GM12878 (cell line): ENCODE data around the gene GRM7. TPM values are rescaled to one million over a fixed set of nuclear protein-coding genes. Genes with fewer than 3 reads are reported as not detected.
"Not testable (repeated sequence)": the region's sequence is repeated elsewhere in the genome, so short reads cannot be mapped to it uniquely, and the experiment has no call there.

Source experiments
- ATAC-seq: fragments of 200-7000 bp; cut with Tn5 transposase; 3 replicates; pipeline ENCODE4 v1.9.1; 2020; ENCODE audit warnings: mild to moderate bottlenecking, moderate library complexity
- BruUV-seq: library from RNA; stranded (reverse); fragments of 400-500 nt; replicated peaks from 2 replicates; lab custom pipeline; 2021; lab: Mats Ljungman, UMichigan
- CTCF ChIA-PET: fragments of 300-600 bp; sonication (Branson Sonifier 250); formaldehyde crosslinking; extraction: SDS; loops from one replicate; lab custom pipeline; 2021; ENCODE audit warnings: inconsistent platforms; lab: Yijun Ruan, JAX
- POLR2A ChIA-PET: fragments of 350-600 bp; formaldehyde crosslinking; extraction: SDS; loops from one replicate; lab custom pipeline; 2021; ENCODE audit warnings: inconsistent platforms; lab: Charles Lee
- RAD21 ChIA-PET: fragments of 300-600 bp; sonication (Branson Sonifier 250); formaldehyde crosslinking; loops from one replicate; lab custom pipeline; 2023; ENCODE audit warnings: antibody characterized with exemption; ENCODE audit not compliant: unreplicated experiment; lab: Charles Lee
- SMC1A ChIA-PET: fragments of 300-600 bp; sonication (Branson Sonifier 250); formaldehyde crosslinking; loops from one replicate; lab custom pipeline; 2023; ENCODE audit not compliant: unreplicated experiment, uncharacterized antibody; lab: Charles Lee
- DNase-seq: peaks from one replicate; pipeline ENCODE4 v3.0.0-alpha.2; 2011; ENCODE audit warnings: low read depth, low spot score
- FAIRE-seq: peaks from 3 replicates; lab custom pipeline; 2011; peaks lifted over from hg19 to GRCh38; lab: Jason Lieb, UNC
- H2AFZ ChIP-seq: 2 replicates; pipeline ENCODE4 v1.6.0; 2011; ENCODE audit warnings: low read depth, low read length, control low read depth; ENCODE audit not compliant: control insufficient read depth
- H3K27ac ChIP-seq: 2 replicates; pipeline ENCODE4 v1.5.1; 2011; ENCODE audit warnings: control low read depth; ENCODE audit not compliant: control insufficient read depth, insufficient read depth
- H3K27me3 ChIP-seq, 2 experiments: replicated peaks in 1 of 2; 2 replicates each; pipeline versions ENCODE4 v1.6.0 to v1.6.1; 2011; ENCODE audit warnings: low read length in 1 of 2; ENCODE audit not compliant: control insufficient read depth in 2 of 2, insufficient read depth in 2 of 2
- H3K36me3 ChIP-seq, 2 experiments: 2 replicates each; pipeline ENCODE4 v1.5.1; 2011; ENCODE audit warnings: low read length in 1 of 2; ENCODE audit not compliant: control insufficient read depth in 2 of 2, insufficient read depth in 2 of 2
- H3K4me1 ChIP-seq: 2 replicates; pipeline ENCODE4 v1.6.1; 2011; ENCODE audit warnings: mild to moderate bottlenecking, low read length, moderate library complexity, mixed read lengths; ENCODE audit not compliant: control insufficient read depth, insufficient read depth
- H3K4me2 ChIP-seq: 2 replicates; pipeline ENCODE4 v1.6.0; 2011; ENCODE audit warnings: control low read depth; ENCODE audit not compliant: control insufficient read depth, insufficient read depth
- H3K4me3 ChIP-seq: fragments of 200-600 bp; sonication (generic); 2 replicates; pipeline ENCODE4 v1.5.1; 2016
- H3K79me2 ChIP-seq: 2 replicates; pipeline ENCODE4 v1.6.0; 2011; ENCODE audit warnings: low read length; ENCODE audit not compliant: control insufficient read depth, insufficient read depth
- H3K9ac ChIP-seq: 2 replicates; pipeline ENCODE4 v1.8.0; 2011; ENCODE audit warnings: low read length, control low read depth, mixed read lengths; ENCODE audit not compliant: control insufficient read depth, insufficient read depth
- H3K9me3 ChIP-seq: replicated peaks from 3 replicates; pipeline ENCODE4 v1.5.1; 2011; ENCODE audit warnings: mild to moderate bottlenecking, low read length; ENCODE audit not compliant: control insufficient read depth, insufficient read depth
- H4K20me1 ChIP-seq: 2 replicates; pipeline ENCODE4 v1.6.0; 2011; ENCODE audit not compliant: control insufficient read depth, insufficient read depth
- ASH2L ChIP-seq: fragments of 300-600, 200-600 bp; sonication (generic); IDR thresholded peaks from 2 replicates; pipeline ENCODE4 v1.6.1; 2017; ENCODE audit warnings: low read depth, mild to moderate bottlenecking, borderline replicate concordance
- CBX3 ChIP-seq: fragments of 200-600 bp; sonication (generic); IDR thresholded peaks from 2 replicates; pipeline ENCODE4 v1.6.1; 2016; ENCODE audit warnings: low read depth, borderline replicate concordance
- CTCF ChIP-seq, 3 experiments: IDR thresholded peaks in 2 of 3; conservative IDR thresholded peaks in 1 of 3; 2 replicates each; pipeline ENCODE4 v1.5.1; 2011; ENCODE audit warnings: low read depth in 3 of 3, low read length in 3 of 3, mild to moderate bottlenecking in 3 of 3, control low read depth in 2 of 3, moderate library complexity in 2 of 3, inconsistent platforms in 1 of 3, mixed read lengths in 1 of 3; ENCODE audit not compliant: control insufficient read depth in 2 of 3, insufficient read depth in 1 of 3; ENCODE audit errors: extremely low read depth in 1 of 3
- IRF4 ChIP-seq: IDR thresholded peaks from 2 replicates; pipeline ENCODE4 v1.6.1; 2011; ENCODE audit warnings: low read depth, low read length
- KDM1A ChIP-seq: fragments of 200-600 bp; sonication (generic); IDR thresholded peaks from 2 replicates; pipeline ENCODE4 v1.6.1; 2016; ENCODE audit warnings: borderline replicate concordance
- NBN ChIP-seq: fragments of 450-650 bp; IDR thresholded peaks from 2 replicates; pipeline ENCODE4 v1.6.1; 2016
- NFYA ChIP-seq: IDR thresholded peaks from 2 replicates; pipeline ENCODE4 v1.6.1; 2011; ENCODE audit warnings: low read depth, mild to moderate bottlenecking, low read length, improper control_type of control experiment, borderline replicate concordance
- PAX5 ChIP-seq: IDR thresholded peaks from 2 replicates; pipeline ENCODE4 v1.6.1; 2011; ENCODE audit warnings: low read depth, low read length, borderline replicate concordance
- RAD21 ChIP-seq: IDR thresholded peaks from 2 replicates; pipeline ENCODE4 v1.6.1; 2011; ENCODE audit warnings: mild to moderate bottlenecking, low read depth, low read length, moderate library complexity; ENCODE audit not compliant: insufficient read depth
- RBBP5 ChIP-seq: fragments of 200-600 bp; sonication (generic); conservative IDR thresholded peaks from 2 replicates; pipeline ENCODE4 v1.6.1; 2016
- SIN3A ChIP-seq: IDR thresholded peaks from 2 replicates; pipeline ENCODE4 v1.6.1; 2012; ENCODE audit warnings: low read depth, low read length, improper control_type of control experiment
- USF2 ChIP-seq: IDR thresholded peaks from 2 replicates; pipeline ENCODE4 v1.6.1; 2011; ENCODE audit warnings: low read depth, low read length, improper control_type of control experiment, borderline replicate concordance
- ZBED1 ChIP-seq: IDR thresholded peaks from 2 replicates; pipeline ENCODE4 v1.6.1; 2016; ENCODE audit warnings: borderline replicate concordance
- ZNF384 ChIP-seq: IDR thresholded peaks from 2 replicates; pipeline ENCODE4 v1.6.1; 2012; ENCODE audit warnings: low read depth, mild to moderate bottlenecking, low read length, improper control_type of control experiment, borderline replicate concordance
- WGBS: methylation state at CpG from one replicate; pipeline ENCODE4 v1.1.6; 2016; ENCODE audit warnings: low lambda C conversion rate; ENCODE audit not compliant: insufficient replicate concordance, insufficient coverage; ENCODE audit errors: missing lambda C conversion rate; 5-methylcytosine and 5-hydroxymethylcytosine counted together
- in situ Hi-C: fragments of 300-500 bp; cut with MboI; formaldehyde crosslinking; loops from 9 replicates; pipeline ENCODE4 v1.14.3; 2018; ENCODE audit warnings: mixed read lengths
- intact Hi-C: fragments of 100-400 bp; cut with micrococcal nuclease; formaldehyde crosslinking; loops from one replicate; pipeline ENCODE4 v1.14.2; 2022; ENCODE audit not compliant: unreplicated experiment
- polyA plus RNA-seq, 11 experiments: library from polyadenylated mRNA; depleted of rRNA in 4 of 11; unstranded in 6 of 11; stranded (reverse) in 5 of 11; fragments of >200 nt; fragmentation: Nextera tagmentation in 4 of 11; fragmentation: Illumina TruSeq in 1 of 11; extraction: Ambion mirVana in 4 of 11; extraction: Trizol in 1 of 11; gene quantifications; 1 replicate in 1 of 11; 2 replicates in 10 of 11; pipeline versions ENCODE4 v1.2.1 to v1.2.3, GENCODE V29; 2011 to 2016; ENCODE audit warnings: inconsistent platforms in 2 of 11, missing spikeins in 2 of 11, low read depth in 1 of 11
- total RNA-seq, 4 experiments: library from RNA; depleted of rRNA in 3 of 4; stranded (reverse); fragments of >200 nt in 3 of 4; fragmentation: Illumina TruSeq in 1 of 4; extraction: Trizol in 1 of 4; gene quantifications; 2 replicates each; pipeline versions ENCODE4 v1.2.1 to v1.2.3, GENCODE V29; 2013 to 2021

Gene GRM7
- total and polyA plus RNA-seq, 10 of the 15 experiments (the other 5 are each of a cell fraction or from before 2014, with no cell fraction given): not detected

GRCh38 chr3:6935418-6935817, 74.5 kb downstream of the GRM7 start:
- RAD21 ChIA-PET, H3K9me3 ChIP-seq, intact Hi-C loops, H2AFZ ChIP-seq, H3K36me3 ChIP-seq, BruUV-seq, H3K9ac ChIP-seq, H3K4me1 ChIP-seq, H4K20me1 ChIP-seq, DNase-seq, H3K4me2 ChIP-seq, H3K4me3 ChIP-seq, FAIRE-seq, in situ Hi-C loops, POLR2A ChIA-PET, H3K79me2 ChIP-seq, H3K27me3 ChIP-seq, H3K27ac ChIP-seq: not testable (repeated sequence)
- WGBS: 25% methylated on average over 2 of the region's 2 CpGs
- CTCF ChIA-PET: interaction anchor here (0.6 to 1.3 kb wide), 2 partner anchors 29 to 1305 kb away, joined by 3 to 4 read pairs; no protein-coding TSS in a partner anchor
- ATAC-seq: 0 out of 3 replicates have a peak, but pooled peaks have one; percentile 34
- SMC1A ChIA-PET: interaction anchor here (0.7 to 1.3 kb wide), 2 partner anchors 101 to 1305 kb away, joined by 3 to 4 read pairs; no protein-coding TSS in a partner anchor
- peak in 2 of 3 experiments; percentile 22 to 24; a peak in 3 of 6 replicates for TF ChIP-seq CTCF (IDR thresholded peaks at IDR 0.05 in 2 of 3, conservative IDR thresholded peaks at IDR 0.05 in 1 of 3; ENCODE audit: control insufficient read depth in 2 of 3, extremely low read depth in 1 of 3, insufficient read depth in 1 of 3, low read depth in 3 of 3, low read length in 3 of 3)
- TF ChIP-seq RAD21: peak; percentile 12; the same call in 1 of the 2 replicates

GRCh38 chr3:6935970-6936369, 75.1 kb downstream of the GRM7 start:
- CTCF ChIA-PET: interaction anchor here (0.6 to 1.3 kb wide), 2 partner anchors 29 to 1304 kb away, joined by 3 to 4 read pairs; no protein-coding TSS in a partner anchor
- Histone ChIP-seq H3K4me3 (no peak overlapping the region), H3K79me2 (no peaks in the 10 kb centered on the region), H2AFZ (no peak overlapping the region), H3K4me1 (no peaks in the 10 kb centered on the region), H3K36me3 (no peaks in the 10 kb centered on the region), H3K27me3 (no peaks in the 10 kb centered on the region), H4K20me1 (no peaks in the 10 kb centered on the region), H3K9ac (no peak overlapping the region), H3K4me2 (no peak overlapping the region), H3K27ac (no peak overlapping the region), H3K9me3 (no peaks in the 10 kb centered on the region)
- TF ChIP-seq KDM1A (no peak), IRF4 (no peak), ZNF384 (no peak), PAX5 (no peak), ZBED1 (no peak), ASH2L (no peak), SIN3A (no peak), NBN (no peak), CBX3 (no peak), RBBP5 (no peak), USF2 (no peak), NFYA (no peak)
- ATAC-seq (no peak), FAIRE-seq (no peak), DNase-seq (no peak)
- POLR2A ChIA-PET: no interaction called here
- RAD21 ChIA-PET: no interaction called here
- intact Hi-C loops (no loop called here), in situ Hi-C loops (no loop called here)
- SMC1A ChIA-PET: interaction anchor here (1.3 kb wide), 1 partner anchor 1304 kb away, joined by 4 read pairs; no protein-coding TSS in a partner anchor
- BruUV-seq: no TSS peak
- WGBS: 0% methylated on average over 2 of the region's 2 CpGs
